ENCODE results near the gene BRCA1.

GRCh38 chr17:43039646-43040045 is 85.5 kb downstream of the BRCA1 start:
- no peak for TF ChIP-seq EZH2 (IDR thresholded peaks at IDR 0.05)
- TF ChIP-seq POLR2AphosphoS5 (IDR thresholded peaks at IDR 0.05; ENCODE audit: borderline replicate concordance, low read depth, low read length) = no peak
- TF ChIP-seq FOXP2 (optimal IDR thresholded peaks at IDR 0.05; ENCODE audit: control extremely low read depth, extremely low read length, insufficient read depth) = no peak
